H9 (cell line): ENCODE data around the gene RASGRF1. TPM values are rescaled to one million over a fixed set of nuclear protein-coding genes. Genes with fewer than 3 reads are reported as not detected.

Experiments
- DNase-seq: peaks from one replicate; pipeline ENCODE4 v3.0.0-alpha.2; 2017
- H2AFZ ChIP-seq: one replicate; pipeline ENCODE4 v1.6.1; 2013; ENCODE audit warnings: mild to moderate bottlenecking, low read length, control low read depth, moderate library complexity
- H2AK5ac ChIP-seq: 2 replicates; pipeline ENCODE4 v1.6.1; 2013; ENCODE audit warnings: low read length, control low read depth, mixed read lengths; ENCODE audit not compliant: insufficient read length
- H2BK120ac ChIP-seq: one replicate; pipeline ENCODE4 v1.6.1; 2013; ENCODE audit warnings: low read depth, mild to moderate bottlenecking, low read length, control low read depth, inconsistent platforms; ENCODE audit not compliant: poor library complexity, severe bottlenecking
- H2BK12ac ChIP-seq: 2 replicates; pipeline ENCODE4 v1.6.1; 2013; ENCODE audit warnings: low read length, control low read depth, mixed read lengths, low read depth; ENCODE audit not compliant: insufficient read length
- H2BK15ac ChIP-seq: 2 replicates; pipeline ENCODE4 v1.6.1; 2013; ENCODE audit warnings: low read depth, low read length, control low read depth
- H2BK20ac ChIP-seq: one replicate; pipeline ENCODE4 v1.6.1; 2013; ENCODE audit warnings: low read depth, mild to moderate bottlenecking, low read length, control low read depth, inconsistent platforms; ENCODE audit not compliant: poor library complexity, severe bottlenecking
- H2BK5ac ChIP-seq: 2 replicates; pipeline ENCODE4 v1.6.1; 2013; ENCODE audit warnings: low read length, control low read depth, mixed read lengths; ENCODE audit not compliant: insufficient read length
- H3K14ac ChIP-seq: 2 replicates; pipeline ENCODE4 v1.6.1; 2013; ENCODE audit warnings: low read length, control low read depth; ENCODE audit not compliant: insufficient read depth
- H3K18ac ChIP-seq: 2 replicates; pipeline ENCODE4 v1.6.1; 2013; ENCODE audit warnings: low read depth, mild to moderate bottlenecking, mixed read lengths, low read length, control low read depth; ENCODE audit not compliant: insufficient read length
- H3K23ac ChIP-seq: 2 replicates; pipeline ENCODE4 v1.6.1; 2013; ENCODE audit warnings: low read length, control low read depth, mixed read lengths, low read depth; ENCODE audit not compliant: insufficient read length
- H3K23me2 ChIP-seq: 2 replicates; pipeline ENCODE4 v1.6.1; 2013; ENCODE audit warnings: low read depth, mild to moderate bottlenecking, mixed read lengths, low read length, control low read depth; ENCODE audit not compliant: insufficient read length, poor library complexity, severe bottlenecking
- H3K27ac ChIP-seq: 2 replicates; pipeline ENCODE4 v1.5.1; 2013; ENCODE audit warnings: low read length, control low read depth, mixed read lengths, low read depth; ENCODE audit not compliant: insufficient read length
- H3K27me3 ChIP-seq: 2 replicates; pipeline ENCODE4 v1.6.1; 2013; ENCODE audit warnings: low read length, control low read depth, inconsistent platforms; ENCODE audit not compliant: insufficient read depth
- H3K4ac ChIP-seq: 2 replicates; pipeline ENCODE4 v1.6.1; 2013; ENCODE audit warnings: low read depth, mild to moderate bottlenecking, control low read depth, inconsistent platforms, low read length, moderate library complexity
- H3K4me1 ChIP-seq: 2 replicates; pipeline ENCODE4 v1.6.1; 2013; ENCODE audit warnings: low read length, control low read depth, inconsistent platforms; ENCODE audit not compliant: insufficient read depth
- H3K4me2 ChIP-seq: 2 replicates; pipeline ENCODE4 v1.6.1; 2013; ENCODE audit warnings: low read length, control low read depth, mixed read lengths; ENCODE audit not compliant: insufficient read length, insufficient read depth
- H3K56ac ChIP-seq: 2 replicates; pipeline ENCODE4 v1.6.1; 2013; ENCODE audit warnings: low read depth, mild to moderate bottlenecking, mixed read lengths, low read length, control low read depth; ENCODE audit not compliant: insufficient read length
- H3K79me1 ChIP-seq: 2 replicates; pipeline ENCODE4 v1.6.1; 2013; ENCODE audit warnings: low read depth, mild to moderate bottlenecking, moderate library complexity, low read length, control low read depth, inconsistent platforms; ENCODE audit not compliant: insufficient read depth, poor library complexity, severe bottlenecking
- H3K79me2 ChIP-seq: 2 replicates; pipeline ENCODE4 v1.6.1; 2013; ENCODE audit warnings: low read length, control low read depth, inconsistent platforms; ENCODE audit not compliant: insufficient read depth
- H3K9ac ChIP-seq: 2 replicates; pipeline ENCODE4 v1.6.1; 2013; ENCODE audit warnings: low read length, control low read depth, mixed read lengths; ENCODE audit not compliant: insufficient read length; ENCODE audit errors: extremely low read depth
- H3K9me3 ChIP-seq: one replicate; pipeline ENCODE4 v1.6.1; 2013; ENCODE audit warnings: low read depth, low read length, inconsistent platforms; ENCODE audit not compliant: control insufficient read depth
- H3T11ph ChIP-seq: one replicate; pipeline ENCODE4 v1.6.1; 2013; ENCODE audit warnings: mild to moderate bottlenecking, low read length, control low read depth, inconsistent platforms
- H4K20me1 ChIP-seq: one replicate; pipeline ENCODE4 v1.6.1; 2013; ENCODE audit not compliant: control insufficient read depth, insufficient read length, insufficient read depth
- H4K5ac ChIP-seq: 2 replicates; pipeline ENCODE4 v1.6.1; 2013; ENCODE audit warnings: low read depth, mild to moderate bottlenecking, mixed read lengths, low read length, control low read depth; ENCODE audit not compliant: insufficient read length
- H4K8ac ChIP-seq: replicated peaks from 2 replicates; pipeline ENCODE4 v1.6.1; 2013; ENCODE audit warnings: low read length, control low read depth, mixed read lengths, low read depth; ENCODE audit not compliant: insufficient read length
- H4K91ac ChIP-seq: 2 replicates; pipeline ENCODE4 v1.6.1; 2013; ENCODE audit warnings: low read depth, mild to moderate bottlenecking, moderate library complexity, mixed read lengths, low read length, control low read depth; ENCODE audit not compliant: insufficient read length
- H3K27ac Mint-ChIP-seq, 3 experiments: 2 replicates in 2 of 3; 3 replicates in 1 of 3; pipeline ENCODE4 v1.8.0; 2020 to 2021; ENCODE audit warnings: mixed read lengths in 3 of 3, mild to moderate bottlenecking in 1 of 3, moderate library complexity in 1 of 3
- H3K27me3 Mint-ChIP-seq: 2 replicates; pipeline ENCODE4 v1.8.0; 2021; ENCODE audit warnings: low read depth, mild to moderate bottlenecking, moderate library complexity, mixed read lengths
- H3K36me3 Mint-ChIP-seq, 3 experiments: 2 replicates in 2 of 3; 3 replicates in 1 of 3; pipeline ENCODE4 v1.8.0; 2020 to 2021; ENCODE audit warnings: low read depth in 3 of 3, mixed read lengths in 3 of 3; ENCODE audit not compliant: insufficient read depth in 1 of 3
- H3K4me1 Mint-ChIP-seq, 2 experiments: 2 replicates each; pipeline ENCODE4 v1.8.0; 2020; ENCODE audit warnings: mixed read lengths in 2 of 2
- H3K4me3 Mint-ChIP-seq, 2 experiments: 2 replicates in 1 of 2; 3 replicates in 1 of 2; pipeline ENCODE4 v1.8.0; 2020 to 2021; ENCODE audit warnings: mild to moderate bottlenecking in 2 of 2, mixed read lengths in 2 of 2, moderate library complexity in 1 of 2
- H3K9me3 Mint-ChIP-seq, 2 experiments: 2 replicates in 1 of 2; 3 replicates in 1 of 2; pipeline ENCODE4 v1.8.0; 2020; ENCODE audit warnings: mild to moderate bottlenecking in 2 of 2, mixed read lengths in 2 of 2, moderate library complexity in 1 of 2
- CTCF ChIP-seq: fragments of 200-600 bp; sonication (generic); conservative IDR thresholded peaks from 3 replicates; pipeline ENCODE4 v1.8.0; 2021; ENCODE audit warnings: antibody characterized with exemption, mild to moderate bottlenecking
- WGBS: extraction: QIAGEN DNeasy Blood & Tissue Kit; methylation state at CpG from one replicate; pipeline ENCODE4 v1.1.7; 2013; ENCODE audit warnings: missing lambda C conversion rate, low lambda C conversion rate, mixed read lengths; ENCODE audit not compliant: insufficient read length; ENCODE audit errors: extremely low coverage; 5-methylcytosine and 5-hydroxymethylcytosine counted together
- total RNA-seq: library from RNA; stranded (reverse); gene quantifications from 2 replicates; pipeline ENCODE4 v1.2.1, GENCODE V29; 2021

RASGRF1 gene
- total RNA-seq, 1 experiment from 2014 or later, result 0.48 TPM

- H3K4me1 Mint-ChIP-seq, result peaks cover 25 to 32% of the 10 kb centered on the region in 2 experiments
- H2BK5ac ChIP-seq, result no peak overlapping the region
- H4K5ac ChIP-seq, result no peak overlapping the region
Measured at GRCh38 chr15:79057050-79057449, 33.5 kb downstream of the RASGRF1 start.

More at GRCh38 chr15:79057050-79057449, 33.5 kb downstream of the RASGRF1 start:
- H3T11ph ChIP-seq, result no peak overlapping the region
- no peak overlapping the region for H4K8ac ChIP-seq
- Mint-ChIP-seq H3K36me3 (no peaks in the 10 kb centered on the region), H3K27ac (no peak overlapping the region), H3K4me3 (no peak overlapping the region), H3K9me3 (no peaks in the 10 kb centered on the region), H3K27me3 (peaks cover 96% of the 10 kb centered on the region)
- H3K56ac ChIP-seq, result no peak overlapping the region
- no peak overlapping the region for H2BK12ac ChIP-seq
- H2BK20ac ChIP-seq, result no peak overlapping the region
- H2BK15ac ChIP-seq, result no peak overlapping the region
- H3K18ac ChIP-seq, result no peak overlapping the region
- H3K79me1 ChIP-seq, result no peaks in the 10 kb centered on the region
- H3K27ac ChIP-seq, result no peak overlapping the region
- H3K23me2 ChIP-seq, result no peaks in the 10 kb centered on the region
- H4K20me1 ChIP-seq, result no peaks in the 10 kb centered on the region
- H2AK5ac ChIP-seq, result no peak overlapping the region
- H3K9me3 ChIP-seq, result no peaks in the 10 kb centered on the region
- no peak overlapping the region for H4K91ac ChIP-seq
- no peak overlapping the region for H2BK120ac ChIP-seq
- H3K9ac ChIP-seq, result no peak overlapping the region
- H3K4me1 ChIP-seq, result peaks cover 5% of the 10 kb centered on the region
- WGBS, result no CpG with 5 or more reads among the region's 6 CpGs
- no peak for DNase-seq
- H3K79me2 ChIP-seq, result no peaks in the 10 kb centered on the region
- no peak overlapping the region for H3K4ac ChIP-seq
- H3K4me2 ChIP-seq, result no peak overlapping the region
- no peak for TF ChIP-seq CTCF
- no peak overlapping the region for H3K23ac ChIP-seq
- H3K14ac ChIP-seq, result no peak overlapping the region
- no peak overlapping the region for H2AFZ ChIP-seq
- H3K27me3 ChIP-seq, result peaks cover 17% of the 10 kb centered on the region; the same call in 1 of the 2 replicates
